ENCODE results near the gene MYOZ2. TPM values are rescaled to one million over a fixed set of nuclear protein-coding genes. Genes with fewer than 3 reads are reported as not detected.

MYOZ2 gene
- total RNA-seq, 4 donors from 2014 or later = 0.17 to 0.44 TPM; not detected in 2

DNA sequence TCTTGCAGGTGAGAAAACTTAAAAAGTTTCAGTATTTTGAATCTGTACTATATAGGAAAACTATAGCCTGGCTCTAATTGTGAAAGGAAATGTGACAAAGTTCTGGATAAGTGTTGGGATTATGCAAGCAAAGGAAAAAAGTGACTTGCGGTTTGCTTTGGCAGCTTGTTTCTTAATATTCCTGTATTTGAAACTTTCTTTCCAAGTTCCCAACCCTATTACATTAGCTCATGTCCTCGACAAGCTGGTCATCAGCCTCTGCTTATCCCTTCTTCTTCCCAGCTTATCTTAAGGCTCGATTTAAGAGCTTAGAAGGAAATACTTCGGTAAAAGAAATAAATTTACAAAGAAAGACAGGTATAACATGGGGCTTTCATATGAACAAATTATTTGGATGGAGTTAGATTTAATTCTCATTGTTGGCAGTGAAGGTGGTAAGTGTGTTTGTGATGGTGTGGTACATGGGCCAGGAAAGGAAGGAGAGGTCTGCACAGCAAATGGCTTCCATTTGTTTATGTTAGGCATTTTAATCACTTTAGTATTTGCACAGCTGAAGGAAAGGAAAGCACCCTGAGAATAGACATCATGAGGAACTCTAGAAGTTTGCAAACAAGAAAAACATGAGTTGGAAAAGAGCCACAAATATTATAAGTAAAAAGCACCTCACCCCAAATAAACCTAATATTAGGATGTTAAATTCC, 5.1 kb upstream of the MYOZ2 start:
- TF ChIP-seq, protein P1, sequence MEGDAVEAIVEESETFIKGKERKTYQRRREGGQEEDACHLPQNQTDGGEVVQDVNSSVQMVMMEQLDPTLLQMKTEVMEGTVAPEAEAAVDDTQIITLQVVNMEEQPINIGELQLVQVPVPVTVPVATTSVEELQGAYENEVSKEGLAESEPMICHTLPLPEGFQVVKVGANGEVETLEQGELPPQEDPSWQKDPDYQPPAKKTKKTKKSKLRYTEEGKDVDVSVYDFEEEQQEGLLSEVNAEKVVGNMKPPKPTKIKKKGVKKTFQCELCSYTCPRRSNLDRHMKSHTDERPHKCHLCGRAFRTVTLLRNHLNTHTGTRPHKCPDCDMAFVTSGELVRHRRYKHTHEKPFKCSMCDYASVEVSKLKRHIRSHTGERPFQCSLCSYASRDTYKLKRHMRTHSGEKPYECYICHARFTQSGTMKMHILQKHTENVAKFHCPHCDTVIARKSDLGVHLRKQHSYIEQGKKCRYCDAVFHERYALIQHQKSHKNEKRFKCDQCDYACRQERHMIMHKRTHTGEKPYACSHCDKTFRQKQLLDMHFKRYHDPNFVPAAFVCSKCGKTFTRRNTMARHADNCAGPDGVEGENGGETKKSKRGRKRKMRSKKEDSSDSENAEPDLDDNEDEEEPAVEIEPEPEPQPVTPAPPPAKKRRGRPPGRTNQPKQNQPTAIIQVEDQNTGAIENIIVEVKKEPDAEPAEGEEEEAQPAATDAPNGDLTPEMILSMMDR (IDR thresholded peaks at IDR 0.05; ENCODE audit: low read depth) = no peak

DNA sequence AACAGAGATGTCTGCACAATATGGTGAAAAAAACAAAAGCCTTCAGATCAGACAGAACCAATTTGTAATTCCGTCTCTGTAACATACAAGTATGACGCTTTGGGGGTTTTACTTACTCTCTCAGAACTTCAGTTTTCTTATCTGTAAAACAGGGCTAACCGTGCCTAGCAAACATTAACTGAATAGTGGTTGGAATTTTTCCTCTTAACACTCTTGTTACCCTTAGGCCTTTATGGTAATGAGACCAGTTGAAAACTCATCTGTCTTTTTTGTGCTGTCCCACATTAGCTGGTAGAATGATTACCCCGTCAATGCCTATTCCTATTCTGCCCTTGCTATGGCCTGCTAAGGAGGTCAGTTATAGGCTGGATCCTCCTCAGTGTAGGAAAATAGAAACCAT, 4.5 kb upstream of the MYOZ2 start:
- TF ChIP-seq, protein P1 (IDR thresholded peaks at IDR 0.05; ENCODE audit: low read depth) = no peak

DNA sequence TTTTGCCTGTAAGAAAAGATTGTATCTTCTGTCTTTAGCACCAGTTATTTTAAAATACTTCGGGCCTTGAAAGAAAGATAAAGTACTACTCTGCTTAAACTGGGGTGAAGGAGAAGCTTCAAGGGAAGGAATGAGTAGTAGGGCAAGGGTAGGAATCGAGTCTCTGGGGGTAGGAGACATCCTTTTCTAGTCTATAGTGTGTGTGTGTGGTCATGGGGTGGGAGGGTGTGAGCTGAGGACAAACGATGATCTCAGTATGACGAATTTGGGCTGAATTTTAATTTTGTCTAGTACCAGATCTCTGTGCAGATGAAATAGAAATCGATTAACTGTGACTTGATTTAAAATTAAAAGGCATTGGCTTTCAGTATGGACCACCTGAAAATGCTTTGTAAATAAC, 3.3 kb upstream of the MYOZ2 start:
- TF ChIP-seq, protein P1 (IDR thresholded peaks at IDR 0.05; ENCODE audit: low read depth) = no peak

DNA sequence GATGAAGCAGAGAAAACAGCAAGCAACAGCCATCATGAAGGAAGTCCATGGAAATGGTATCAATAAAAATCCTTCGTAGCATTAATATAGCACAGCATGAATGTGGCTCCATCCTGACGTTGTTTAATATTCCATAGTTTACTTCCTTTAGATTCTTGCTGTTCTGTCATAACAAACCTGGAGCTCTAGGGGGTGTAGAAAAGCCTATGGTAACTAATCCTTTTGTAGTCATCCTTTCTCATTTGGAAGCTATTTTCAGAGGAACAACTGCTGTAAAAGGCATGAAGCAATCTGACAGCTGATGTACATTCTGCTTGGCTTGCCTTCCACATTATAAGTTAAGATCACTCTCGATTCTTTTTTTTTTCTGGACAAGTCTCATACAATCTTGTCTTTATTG, 914 bp downstream of the MYOZ2 start:
- TF ChIP-seq, protein P1 (IDR thresholded peaks at IDR 0.05; ENCODE audit: low read depth) = no peak

DNA sequence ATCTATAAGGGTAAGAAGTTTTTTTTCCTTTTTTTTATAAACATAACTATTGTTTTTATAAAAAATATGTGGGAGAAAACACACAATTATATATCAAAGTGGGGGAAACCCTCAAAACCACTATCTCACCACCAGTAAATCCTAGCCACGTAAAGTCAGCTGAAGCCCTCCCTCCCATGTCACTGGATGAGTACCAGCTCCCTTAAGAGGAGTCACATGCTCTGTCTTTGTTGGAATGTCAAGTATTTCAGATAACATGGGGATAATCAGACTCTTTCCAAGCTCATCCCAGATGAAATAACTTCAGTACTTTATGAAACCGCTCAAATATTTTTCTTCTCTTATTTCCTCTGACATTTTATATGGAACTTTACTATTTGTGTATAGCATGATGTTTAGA, 2.4 kb downstream of the MYOZ2 start:
- TF ChIP-seq, protein P1 (IDR thresholded peaks at IDR 0.05; ENCODE audit: low read depth) = no peak

DNA sequence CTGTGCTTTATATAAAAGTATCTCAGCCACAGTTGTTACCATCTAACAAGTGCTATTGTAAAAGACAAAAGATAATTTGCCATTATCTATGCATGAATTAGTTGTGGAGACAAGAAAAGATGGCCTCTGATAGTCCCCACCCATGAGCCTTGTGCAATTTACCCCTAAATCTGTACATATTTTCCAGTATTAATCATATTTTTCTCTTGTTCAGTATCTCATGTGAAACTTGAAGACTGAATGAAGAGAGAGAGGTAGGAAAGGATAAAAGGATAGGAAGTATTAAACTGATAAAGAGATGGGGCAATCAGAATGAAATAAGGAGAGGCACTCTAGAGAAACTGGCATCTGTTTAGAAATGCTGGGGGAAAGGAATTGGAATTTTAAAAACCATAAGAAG, 3.7 kb downstream of the MYOZ2 start:
- TF ChIP-seq, protein P1 (IDR thresholded peaks at IDR 0.05; ENCODE audit: low read depth) = no peak

DNA sequence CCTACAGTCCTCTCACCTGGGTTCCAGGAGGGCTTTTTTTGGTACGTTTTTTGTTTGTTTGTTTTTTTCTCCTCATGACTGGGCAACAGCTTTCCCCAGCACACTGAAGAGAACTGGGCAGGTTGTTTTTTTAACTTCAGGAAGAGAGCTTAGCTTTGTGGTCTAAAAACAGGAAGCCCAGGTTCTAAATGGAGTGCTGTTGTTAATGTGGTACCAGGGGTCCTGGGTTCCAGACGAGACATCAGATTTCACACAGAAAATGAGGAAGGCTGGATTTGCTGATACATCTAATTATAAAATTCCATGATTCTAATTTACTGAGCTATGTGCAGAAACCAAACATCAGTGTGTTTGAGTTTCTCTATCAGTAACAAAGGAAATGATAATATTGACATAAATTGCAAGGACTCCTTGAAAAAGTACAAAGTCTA, 4.2 kb downstream of the MYOZ2 start:
- TF ChIP-seq, protein P1 (IDR thresholded peaks at IDR 0.05; ENCODE audit: low read depth) = no peak
